CD4-positive, alpha-beta T cell (primary cell): ENCODE measurements around the gene MTCL1. TPM values are rescaled to one million over a fixed set of nuclear protein-coding genes. Genes with fewer than 3 reads are reported as not detected.

ENCODE experiments used
- ATAC-seq: fragments of 200-7000 bp; cut with Tn5 transposase; one replicate; pipeline ENCODE4 v1.10.0; 2022; ENCODE audit warnings: mild to moderate bottlenecking; ENCODE audit not compliant: poor library complexity
- CTCF ChIA-PET: fragments of 350-600 bp; sonication (Branson Sonifier 250); formaldehyde crosslinking; loops from one replicate; lab custom pipeline; 2021; ENCODE audit warnings: antibody characterized with exemption, inconsistent platforms; lab: Charles Lee
- POLR2A ChIA-PET: fragments of 350-600 bp; sonication (Branson Sonifier 250); formaldehyde crosslinking; loops from one replicate; lab custom pipeline; 2021; ENCODE audit warnings: antibody characterized with exemption, inconsistent platforms; lab: Charles Lee
- DNase-seq, 14 experiments: peaks; one replicate each; pipeline ENCODE4 v3.0.0-alpha.2; 2013 to 2020; ENCODE audit warnings: mixed read lengths in 2 of 14
- H3K27ac ChIP-seq, 2 donors: one replicate each; pipeline versions ENCODE4 v1.5.1 to v1.7.0; 2013; ENCODE audit warnings: low read length in 2 of 2, low read depth in 1 of 2, mild to moderate bottlenecking in 1 of 2
- H3K27me3 ChIP-seq, 2 experiments: 1 replicate in 1 of 2; 2 replicates in 1 of 2; pipeline versions ENCODE4 v1.6.1 to v1.7.0; 2013; ENCODE audit warnings: low read length in 2 of 2, control low read depth in 1 of 2, mild to moderate bottlenecking in 1 of 2, moderate library complexity in 1 of 2; ENCODE audit not compliant: insufficient read depth in 2 of 2, control insufficient read depth in 1 of 2
- H3K36me3 ChIP-seq: one replicate; pipeline ENCODE4 v1.6.1; 2013; ENCODE audit warnings: low read length, control low read depth; ENCODE audit not compliant: insufficient read depth
- H3K4me1 ChIP-seq: one replicate; pipeline ENCODE4 v1.6.1; 2013; ENCODE audit warnings: low read length, control low read depth; ENCODE audit not compliant: insufficient read depth
- H3K4me3 ChIP-seq: one replicate; pipeline ENCODE4 v1.5.1; 2013; ENCODE audit warnings: mild to moderate bottlenecking, low read length, moderate library complexity
- H3K9me3 ChIP-seq, 2 experiments: 1 replicate in 1 of 2; 2 replicates in 1 of 2; pipeline versions ENCODE4 v1.6.1 to v1.7.0; 2013; ENCODE audit warnings: low read length in 2 of 2, mild to moderate bottlenecking in 2 of 2, control low read depth in 1 of 2, moderate library complexity in 1 of 2; ENCODE audit not compliant: control insufficient read depth in 1 of 2, insufficient read depth in 1 of 2
- H3K27ac Mint-ChIP-seq: one replicate; pipeline ENCODE4 v1.8.0; 2020; ENCODE audit warnings: mixed read lengths
- H3K27me3 Mint-ChIP-seq: one replicate; pipeline ENCODE4 v1.8.0; 2021; ENCODE audit warnings: mixed read lengths
- H3K36me3 Mint-ChIP-seq: one replicate; pipeline ENCODE4 v1.8.0; 2021; ENCODE audit warnings: low read depth, mixed read lengths
- H3K4me1 Mint-ChIP-seq: one replicate; pipeline ENCODE4 v1.8.0; 2021; ENCODE audit warnings: low read depth, mixed read lengths
- H3K4me3 Mint-ChIP-seq: one replicate; pipeline ENCODE4 v1.8.0; 2020; ENCODE audit warnings: mild to moderate bottlenecking, mixed read lengths
- H3K9me3 Mint-ChIP-seq: one replicate; pipeline ENCODE4 v1.8.0; 2020; ENCODE audit warnings: mixed read lengths
- intact Hi-C, 2 experiments: fragments of 100-400 bp; cut with DNase I in 1 of 2; cut with micrococcal nuclease in 1 of 2; formaldehyde crosslinking; loops; one replicate each; pipeline versions ENCODE4 v1.15.1 to v1.9.0; 2023 to 2025; cut with DNase I, micrococcal nuclease
- total RNA-seq, 174 experiments: library from RNA in 2 of 174; stranded (reverse) in 2 of 174; gene quantifications; one replicate each; pipeline ENCODE4 v1.2.3 and lab custom pipeline; 2021 to 2026
- TF ChIP-seq, protein P1 (sequence below): fragments of 200-600 bp; IDR thresholded peaks from one replicate; pipeline ENCODE4 v1.8.0; 2022; ENCODE audit warnings: antibody characterized with exemption, mild to moderate bottlenecking

Gene MTCL1
- total RNA-seq, 2 experiments from 2014 or later, result 0.11 to 0.55 TPM

- Mint-ChIP-seq H3K36me3 (no peaks in the 10 kb centered on the region), H3K27me3 (peaks cover 9% of the 10 kb centered on the region), H3K4me1 (peaks cover 8% of the 10 kb centered on the region), H3K4me3 (no peak overlapping the region), H3K27ac (no peak overlapping the region), H3K9me3 (no peaks in the 10 kb centered on the region)
- Histone ChIP-seq H3K36me3 (no peaks in the 10 kb centered on the region), H3K4me1 (peaks cover 7% of the 10 kb centered on the region), H3K27me3 (peaks cover 0 to 5% of the 10 kb centered on the region in 2 experiments), H3K27ac (no peak overlapping the region), H3K4me3 (no peak overlapping the region), H3K9me3 (peaks cover 0 to 8% of the 10 kb centered on the region in 2 experiments)
- ChIA-PET CTCF (no interaction called here), POLR2A (no interaction called here)
- DNase-seq (no peak), ATAC-seq (no peak)
- intact Hi-C loops, result no loop called here
- TF ChIP-seq, protein P1, sequence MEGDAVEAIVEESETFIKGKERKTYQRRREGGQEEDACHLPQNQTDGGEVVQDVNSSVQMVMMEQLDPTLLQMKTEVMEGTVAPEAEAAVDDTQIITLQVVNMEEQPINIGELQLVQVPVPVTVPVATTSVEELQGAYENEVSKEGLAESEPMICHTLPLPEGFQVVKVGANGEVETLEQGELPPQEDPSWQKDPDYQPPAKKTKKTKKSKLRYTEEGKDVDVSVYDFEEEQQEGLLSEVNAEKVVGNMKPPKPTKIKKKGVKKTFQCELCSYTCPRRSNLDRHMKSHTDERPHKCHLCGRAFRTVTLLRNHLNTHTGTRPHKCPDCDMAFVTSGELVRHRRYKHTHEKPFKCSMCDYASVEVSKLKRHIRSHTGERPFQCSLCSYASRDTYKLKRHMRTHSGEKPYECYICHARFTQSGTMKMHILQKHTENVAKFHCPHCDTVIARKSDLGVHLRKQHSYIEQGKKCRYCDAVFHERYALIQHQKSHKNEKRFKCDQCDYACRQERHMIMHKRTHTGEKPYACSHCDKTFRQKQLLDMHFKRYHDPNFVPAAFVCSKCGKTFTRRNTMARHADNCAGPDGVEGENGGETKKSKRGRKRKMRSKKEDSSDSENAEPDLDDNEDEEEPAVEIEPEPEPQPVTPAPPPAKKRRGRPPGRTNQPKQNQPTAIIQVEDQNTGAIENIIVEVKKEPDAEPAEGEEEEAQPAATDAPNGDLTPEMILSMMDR, result no peak
Measured at GRCh38 chr18:8787794-8788193, 82.4 kb downstream of the MTCL1 start.

- Mint-ChIP-seq H3K9me3 (no peaks in the 10 kb centered on the region), H3K36me3 (no peaks in the 10 kb centered on the region), H3K4me3 (no peak overlapping the region), H3K27ac (no peak overlapping the region), H3K4me1 (peaks cover 8% of the 10 kb centered on the region), H3K27me3 (peaks cover 9% of the 10 kb centered on the region)
- H3K27ac ChIP-seq, result no peak overlapping the region
- ATAC-seq (no peak), DNase-seq (no peak)
- H3K36me3 ChIP-seq, result no peaks in the 10 kb centered on the region
- H3K4me1 ChIP-seq, result peaks cover 7% of the 10 kb centered on the region
- ChIA-PET POLR2A (no interaction called here), CTCF (no interaction called here)
- H3K9me3 ChIP-seq, result peaks cover 0 to 8% of the 10 kb centered on the region in 2 experiments
- intact Hi-C loops, result no loop called here
- TF ChIP-seq, protein P1, result no peak
- H3K4me3 ChIP-seq, result no peak overlapping the region
- peaks cover 0 to 5% of the 10 kb centered on the region in 2 experiments for H3K27me3 ChIP-seq
Measured at GRCh38 chr18:8788503-8789429, 83.4 kb downstream of the MTCL1 start.

DNA sequence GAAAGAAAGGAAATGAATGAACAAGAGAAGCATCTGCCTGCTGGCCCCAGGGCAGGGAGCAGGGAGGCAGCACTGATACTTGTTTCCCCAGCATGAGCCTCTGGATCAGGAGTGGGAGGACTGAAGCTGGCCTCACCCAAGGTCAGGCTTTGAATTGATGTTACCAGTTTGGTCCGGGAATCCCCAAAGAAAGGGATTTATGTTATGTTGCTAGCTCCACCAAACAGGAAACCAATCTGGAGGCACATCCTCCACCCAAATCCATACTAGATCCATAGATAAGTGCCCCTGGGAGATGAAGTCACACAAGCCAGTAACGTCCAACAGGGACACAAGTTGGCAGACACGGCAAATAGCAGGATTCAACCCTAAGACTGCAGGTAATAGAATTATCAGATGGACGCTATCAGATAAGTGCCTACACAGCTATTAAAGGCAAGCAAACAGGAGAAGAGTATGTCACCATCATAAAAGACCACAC is 85.9 kb downstream of the MTCL1 start:
- H3K27me3 ChIP-seq, result peaks cover 0 to 5% of the 10 kb centered on the region in 2 experiments
- Mint-ChIP-seq H3K4me3 (no peak overlapping the region), H3K4me1 (peaks cover 17% of the 10 kb centered on the region), H3K27me3 (peaks cover 9% of the 10 kb centered on the region), H3K9me3 (no peaks in the 10 kb centered on the region), H3K36me3 (no peaks in the 10 kb centered on the region), H3K27ac (no peak overlapping the region)
- no peaks in the 10 kb centered on the region for H3K9me3 ChIP-seq
- H3K27ac ChIP-seq, result no peak overlapping the region
- POLR2A ChIA-PET, result no interaction called here
- no peak for DNase-seq
- no peak overlapping the region for H3K4me3 ChIP-seq
- ATAC-seq, result no peak
- no peaks in the 10 kb centered on the region for H3K36me3 ChIP-seq
- TF ChIP-seq, protein P1, result no peak
- intact Hi-C loops, result no loop called here
- peaks cover 7% of the 10 kb centered on the region for H3K4me1 ChIP-seq
- CTCF ChIA-PET, result no interaction called here
